ENCODE results near the gene ADGRL4. TPM values are rescaled to one million over a fixed set of nuclear protein-coding genes. Genes with fewer than 3 reads are reported as not detected.

The ADGRL4 gene
- total and polyA plus RNA-seq, 2 experiments from 2014 or later, result 0.24 to 0.32 TPM

DNA sequence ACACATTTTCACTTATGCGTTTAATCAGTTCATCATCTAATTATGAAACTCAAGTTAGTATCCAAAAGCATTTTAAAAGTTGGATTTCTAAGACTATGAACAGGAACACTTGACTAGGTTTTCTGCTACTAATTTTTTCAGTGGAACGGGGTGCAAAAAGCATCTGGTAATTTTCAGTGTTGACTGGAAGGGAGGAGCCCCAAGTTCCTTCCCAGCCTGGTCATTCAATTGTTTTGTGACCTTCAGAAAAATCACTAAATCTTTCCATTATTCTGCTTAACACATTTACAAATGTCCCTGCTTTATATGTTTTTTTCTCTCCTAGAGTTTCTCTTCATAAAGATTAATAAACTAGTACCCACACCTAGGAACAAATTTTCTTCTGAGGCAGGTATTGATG lies 6.0 kb upstream of the ADGRL4 start:
- Mint-ChIP-seq H3K27ac (no peak overlapping the region), H3K9me3 (peaks cover 4% of the 10 kb centered on the region; the same call in 2 of the 3 replicates), H3K4me1 (no peaks in the 10 kb centered on the region), H3K27me3 (ENCODE audit: insufficient read depth, low read depth, poor library complexity) (no peaks in the 10 kb centered on the region), H3K4me3 (no peak overlapping the region), H3K36me3 (ENCODE audit: low read depth) (no peaks in the 10 kb centered on the region)
- DNase-seq (ENCODE audit: low spot score) (no peak), ATAC-seq (no peak)
- no peak overlapping the region for H3K4me2 ChIP-seq
- no peaks in the 10 kb centered on the region for H3K27me3 ChIP-seq (ENCODE audit: insufficient read depth)
- no peak overlapping the region for H2AFZ ChIP-seq
- H3F3A ChIP-seq (replicated peaks; ENCODE audit: low read depth), result no peaks in the 10 kb centered on the region
- H3K4me1 ChIP-seq (ENCODE audit: insufficient read depth), result no peaks in the 10 kb centered on the region
- H4K20me1 ChIP-seq (replicated peaks; ENCODE audit: insufficient read depth), result no peaks in the 10 kb centered on the region
- H3K9me2 ChIP-seq (ENCODE audit: insufficient read depth), result no peaks in the 10 kb centered on the region
- no peak overlapping the region for H3K27ac ChIP-seq (ENCODE audit: low read depth)
- H3K36me3 ChIP-seq (ENCODE audit: insufficient read depth), result no peaks in the 10 kb centered on the region
- TF ChIP-seq, protein P1, sequence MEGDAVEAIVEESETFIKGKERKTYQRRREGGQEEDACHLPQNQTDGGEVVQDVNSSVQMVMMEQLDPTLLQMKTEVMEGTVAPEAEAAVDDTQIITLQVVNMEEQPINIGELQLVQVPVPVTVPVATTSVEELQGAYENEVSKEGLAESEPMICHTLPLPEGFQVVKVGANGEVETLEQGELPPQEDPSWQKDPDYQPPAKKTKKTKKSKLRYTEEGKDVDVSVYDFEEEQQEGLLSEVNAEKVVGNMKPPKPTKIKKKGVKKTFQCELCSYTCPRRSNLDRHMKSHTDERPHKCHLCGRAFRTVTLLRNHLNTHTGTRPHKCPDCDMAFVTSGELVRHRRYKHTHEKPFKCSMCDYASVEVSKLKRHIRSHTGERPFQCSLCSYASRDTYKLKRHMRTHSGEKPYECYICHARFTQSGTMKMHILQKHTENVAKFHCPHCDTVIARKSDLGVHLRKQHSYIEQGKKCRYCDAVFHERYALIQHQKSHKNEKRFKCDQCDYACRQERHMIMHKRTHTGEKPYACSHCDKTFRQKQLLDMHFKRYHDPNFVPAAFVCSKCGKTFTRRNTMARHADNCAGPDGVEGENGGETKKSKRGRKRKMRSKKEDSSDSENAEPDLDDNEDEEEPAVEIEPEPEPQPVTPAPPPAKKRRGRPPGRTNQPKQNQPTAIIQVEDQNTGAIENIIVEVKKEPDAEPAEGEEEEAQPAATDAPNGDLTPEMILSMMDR (conservative IDR thresholded peaks at IDR 0.05; ENCODE audit: low read depth in 2 of 2), result no peak
- TF ChIP-seq EZH2 (IDR thresholded peaks at IDR 0.05; ENCODE audit: low read depth, unreplicated experiment) (no peak), STAT1 (IDR thresholded peaks at IDR 0.05; ENCODE audit: unreplicated experiment) (no peak), ZNF331 (CRISPR knock-in tag; IDR thresholded peaks at IDR 0.05; ENCODE audit: low read depth) (no peak), CREB1 (CRISPR knock-in tag; IDR thresholded peaks at IDR 0.05; ENCODE audit: low read depth) (no peak), ZNF114 (CRISPR knock-in tag; IDR thresholded peaks at IDR 0.05) (no peak), NANOG (IDR thresholded peaks at IDR 0.05; ENCODE audit: borderline replicate concordance) (no peak), POLR2AphosphoS5 (IDR thresholded peaks at IDR 0.05; ENCODE audit: low read depth) (no peak), JUNB (IDR thresholded peaks at IDR 0.05; ENCODE audit: unreplicated experiment) (no peak), EZH2phosphoT487 (IDR thresholded peaks at IDR 0.05; ENCODE audit: unreplicated experiment) (no peak)
- TF ChIP-seq, protein P2, sequence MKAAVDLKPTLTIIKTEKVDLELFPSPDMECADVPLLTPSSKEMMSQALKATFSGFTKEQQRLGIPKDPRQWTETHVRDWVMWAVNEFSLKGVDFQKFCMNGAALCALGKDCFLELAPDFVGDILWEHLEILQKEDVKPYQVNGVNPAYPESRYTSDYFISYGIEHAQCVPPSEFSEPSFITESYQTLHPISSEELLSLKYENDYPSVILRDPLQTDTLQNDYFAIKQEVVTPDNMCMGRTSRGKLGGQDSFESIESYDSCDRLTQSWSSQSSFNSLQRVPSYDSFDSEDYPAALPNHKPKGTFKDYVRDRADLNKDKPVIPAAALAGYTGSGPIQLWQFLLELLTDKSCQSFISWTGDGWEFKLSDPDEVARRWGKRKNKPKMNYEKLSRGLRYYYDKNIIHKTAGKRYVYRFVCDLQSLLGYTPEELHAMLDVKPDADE (IDR thresholded peaks at IDR 0.05), result no peak
- TF ChIP-seq, protein P3, sequence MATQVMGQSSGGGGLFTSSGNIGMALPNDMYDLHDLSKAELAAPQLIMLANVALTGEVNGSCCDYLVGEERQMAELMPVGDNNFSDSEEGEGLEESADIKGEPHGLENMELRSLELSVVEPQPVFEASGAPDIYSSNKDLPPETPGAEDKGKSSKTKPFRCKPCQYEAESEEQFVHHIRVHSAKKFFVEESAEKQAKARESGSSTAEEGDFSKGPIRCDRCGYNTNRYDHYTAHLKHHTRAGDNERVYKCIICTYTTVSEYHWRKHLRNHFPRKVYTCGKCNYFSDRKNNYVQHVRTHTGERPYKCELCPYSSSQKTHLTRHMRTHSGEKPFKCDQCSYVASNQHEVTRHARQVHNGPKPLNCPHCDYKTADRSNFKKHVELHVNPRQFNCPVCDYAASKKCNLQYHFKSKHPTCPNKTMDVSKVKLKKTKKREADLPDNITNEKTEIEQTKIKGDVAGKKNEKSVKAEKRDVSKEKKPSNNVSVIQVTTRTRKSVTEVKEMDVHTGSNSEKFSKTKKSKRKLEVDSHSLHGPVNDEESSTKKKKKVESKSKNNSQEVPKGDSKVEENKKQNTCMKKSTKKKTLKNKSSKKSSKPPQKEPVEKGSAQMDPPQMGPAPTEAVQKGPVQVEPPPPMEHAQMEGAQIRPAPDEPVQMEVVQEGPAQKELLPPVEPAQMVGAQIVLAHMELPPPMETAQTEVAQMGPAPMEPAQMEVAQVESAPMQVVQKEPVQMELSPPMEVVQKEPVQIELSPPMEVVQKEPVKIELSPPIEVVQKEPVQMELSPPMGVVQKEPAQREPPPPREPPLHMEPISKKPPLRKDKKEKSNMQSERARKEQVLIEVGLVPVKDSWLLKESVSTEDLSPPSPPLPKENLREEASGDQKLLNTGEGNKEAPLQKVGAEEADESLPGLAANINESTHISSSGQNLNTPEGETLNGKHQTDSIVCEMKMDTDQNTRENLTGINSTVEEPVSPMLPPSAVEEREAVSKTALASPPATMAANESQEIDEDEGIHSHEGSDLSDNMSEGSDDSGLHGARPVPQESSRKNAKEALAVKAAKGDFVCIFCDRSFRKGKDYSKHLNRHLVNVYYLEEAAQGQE (IDR thresholded peaks at IDR 0.05; ENCODE audit: unreplicated experiment), result no peak
- TF ChIP-seq, protein P4, sequence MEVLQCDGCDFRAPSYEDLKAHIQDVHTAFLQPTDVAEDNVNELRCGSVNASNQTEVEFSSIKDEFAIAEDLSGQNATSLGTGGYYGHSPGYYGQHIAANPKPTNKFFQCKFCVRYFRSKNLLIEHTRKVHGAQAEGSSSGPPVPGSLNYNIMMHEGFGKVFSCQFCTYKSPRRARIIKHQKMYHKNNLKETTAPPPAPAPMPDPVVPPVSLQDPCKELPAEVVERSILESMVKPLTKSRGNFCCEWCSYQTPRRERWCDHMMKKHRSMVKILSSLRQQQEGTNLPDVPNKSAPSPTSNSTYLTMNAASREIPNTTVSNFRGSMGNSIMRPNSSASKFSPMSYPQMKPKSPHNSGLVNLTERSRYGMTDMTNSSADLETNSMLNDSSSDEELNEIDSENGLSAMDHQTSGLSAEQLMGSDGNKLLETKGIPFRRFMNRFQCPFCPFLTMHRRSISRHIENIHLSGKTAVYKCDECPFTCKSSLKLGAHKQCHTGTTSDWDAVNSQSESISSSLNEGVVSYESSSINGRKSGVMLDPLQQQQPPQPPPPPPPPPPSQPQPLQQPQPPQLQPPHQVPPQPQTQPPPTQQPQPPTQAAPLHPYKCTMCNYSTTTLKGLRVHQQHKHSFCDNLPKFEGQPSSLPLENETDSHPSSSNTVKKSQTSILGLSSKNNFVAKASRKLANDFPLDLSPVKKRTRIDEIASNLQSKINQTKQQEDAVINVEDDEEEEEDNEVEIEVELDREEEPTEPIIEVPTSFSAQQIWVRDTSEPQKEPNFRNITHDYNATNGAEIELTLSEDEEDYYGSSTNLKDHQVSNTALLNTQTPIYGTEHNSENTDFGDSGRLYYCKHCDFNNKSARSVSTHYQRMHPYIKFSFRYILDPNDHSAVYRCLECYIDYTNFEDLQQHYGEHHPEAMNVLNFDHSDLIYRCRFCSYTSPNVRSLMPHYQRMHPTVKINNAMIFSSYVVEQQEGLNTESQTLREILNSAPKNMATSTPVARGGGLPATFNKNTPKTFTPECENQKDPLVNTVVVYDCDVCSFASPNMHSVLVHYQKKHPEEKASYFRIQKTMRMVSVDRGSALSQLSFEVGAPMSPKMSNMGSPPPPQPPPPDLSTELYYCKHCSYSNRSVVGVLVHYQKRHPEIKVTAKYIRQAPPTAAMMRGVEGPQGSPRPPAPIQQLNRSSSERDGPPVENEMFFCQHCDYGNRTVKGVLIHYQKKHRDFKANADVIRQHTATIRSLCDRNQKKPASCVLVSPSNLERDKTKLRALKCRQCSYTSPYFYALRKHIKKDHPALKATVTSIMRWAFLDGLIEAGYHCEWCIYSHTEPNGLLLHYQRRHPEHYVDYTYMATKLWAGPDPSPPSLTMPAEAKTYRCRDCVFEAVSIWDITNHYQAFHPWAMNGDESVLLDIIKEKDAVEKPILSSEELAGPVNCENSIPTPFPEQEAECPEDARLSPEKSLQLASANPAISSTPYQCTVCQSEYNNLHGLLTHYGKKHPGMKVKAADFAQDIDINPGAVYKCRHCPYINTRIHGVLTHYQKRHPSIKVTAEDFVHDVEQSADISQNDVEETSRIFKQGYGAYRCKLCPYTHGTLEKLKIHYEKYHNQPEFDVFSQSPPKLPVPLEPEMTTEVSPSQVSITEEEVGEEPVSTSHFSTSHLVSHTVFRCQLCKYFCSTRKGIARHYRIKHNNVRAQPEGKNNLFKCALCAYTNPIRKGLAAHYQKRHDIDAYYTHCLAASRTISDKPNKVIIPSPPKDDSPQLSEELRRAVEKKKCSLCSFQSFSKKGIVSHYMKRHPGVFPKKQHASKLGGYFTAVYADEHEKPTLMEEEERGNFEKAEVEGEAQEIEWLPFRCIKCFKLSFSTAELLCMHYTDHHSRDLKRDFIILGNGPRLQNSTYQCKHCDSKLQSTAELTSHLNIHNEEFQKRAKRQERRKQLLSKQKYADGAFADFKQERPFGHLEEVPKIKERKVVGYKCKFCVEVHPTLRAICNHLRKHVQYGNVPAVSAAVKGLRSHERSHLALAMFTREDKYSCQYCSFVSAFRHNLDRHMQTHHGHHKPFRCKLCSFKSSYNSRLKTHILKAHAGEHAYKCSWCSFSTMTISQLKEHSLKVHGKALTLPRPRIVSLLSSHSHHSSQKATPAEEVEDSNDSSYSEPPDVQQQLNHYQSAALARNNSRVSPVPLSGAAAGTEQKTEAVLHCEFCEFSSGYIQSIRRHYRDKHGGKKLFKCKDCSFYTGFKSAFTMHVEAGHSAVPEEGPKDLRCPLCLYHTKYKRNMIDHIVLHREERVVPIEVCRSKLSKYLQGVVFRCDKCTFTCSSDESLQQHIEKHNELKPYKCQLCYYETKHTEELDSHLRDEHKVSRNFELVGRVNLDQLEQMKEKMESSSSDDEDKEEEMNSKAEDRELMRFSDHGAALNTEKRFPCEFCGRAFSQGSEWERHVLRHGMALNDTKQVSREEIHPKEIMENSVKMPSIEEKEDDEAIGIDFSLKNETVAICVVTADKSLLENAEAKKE (CRISPR knock-in tag; IDR thresholded peaks at IDR 0.05), result no peak
- no peak overlapping the region for H3K4me3 ChIP-seq
- H3K79me2 ChIP-seq (replicated peaks; ENCODE audit: insufficient read depth), result no peaks in the 10 kb centered on the region

All from GM23338 (cell line).